Coronary artery (tissue), 2 donors: ENCODE data around the gene CFAP61.
"Not testable (repeated sequence)": the region's sequence is repeated elsewhere in the genome, so short reads cannot be mapped to it uniquely, and the experiment has no call there.

Experiments used
- DNase-seq: peaks from one replicate; pipeline ENCODE4 v3.0.0-alpha.2; 2017; ENCODE audit warnings: low spot score
- H3K27ac ChIP-seq, 2 donors: fragments of 200-600 bp; sonication (generic); one replicate each; pipeline ENCODE4 v1.5.1; 2016 to 2019
- H3K4me3 ChIP-seq: fragments of 200-600 bp; sonication (generic); 2 replicates; pipeline ENCODE4 v1.5.1; 2016; ENCODE audit warnings: mild to moderate bottlenecking, moderate library complexity
- TF ChIP-seq, protein P1 (sequence below): fragments of 200-600 bp; sonication (generic); IDR thresholded peaks from one replicate; pipeline ENCODE4 v1.5.1; 2019; ENCODE audit warnings: antibody characterized with exemption

CFAP61 gene

DNA sequence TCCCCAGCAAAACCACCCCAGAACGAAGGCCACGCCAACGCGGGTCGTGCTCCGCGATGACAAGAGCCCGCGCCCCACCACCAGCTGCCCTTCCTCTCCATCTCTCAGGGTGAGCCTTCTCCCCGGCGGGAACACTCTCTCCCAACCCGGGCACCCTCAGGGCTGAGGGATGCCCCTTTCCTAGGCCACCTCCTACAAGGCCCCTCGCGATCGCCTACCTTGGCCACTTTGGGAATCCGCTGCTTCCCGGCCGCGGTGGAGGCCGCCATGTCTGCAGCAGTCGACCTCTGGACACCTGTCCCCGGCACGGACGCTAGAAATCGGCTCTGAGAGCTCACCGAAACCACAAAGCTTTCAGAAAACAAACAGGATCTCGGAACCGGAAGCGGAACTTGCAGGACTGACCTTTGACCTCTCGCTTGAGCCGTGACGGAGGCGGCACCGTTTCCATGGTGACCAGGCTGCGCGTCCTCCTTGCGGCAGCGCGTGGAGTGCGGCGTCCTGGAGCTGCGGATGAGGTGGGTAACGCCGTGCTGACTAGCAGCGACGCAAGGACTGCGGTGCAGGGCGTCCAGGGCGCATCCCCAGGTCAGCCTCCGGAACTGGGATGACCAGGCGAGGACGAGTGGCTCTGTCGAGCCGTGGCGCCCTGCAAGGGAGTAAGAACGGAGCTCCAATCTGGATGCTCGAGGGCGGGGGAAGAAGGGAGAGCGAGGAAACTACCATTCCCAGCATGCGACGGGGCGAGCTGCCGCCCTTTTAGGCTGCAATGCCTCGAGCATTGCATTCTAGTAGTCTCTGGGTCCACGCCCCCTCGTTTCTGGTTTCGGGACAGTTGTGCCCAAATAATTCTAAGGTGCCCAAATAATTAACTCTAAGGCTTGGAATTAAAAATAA lies at the start of gene CFAP61, which contains the start of gene CRNKL1:
CFAP61 (plus strand) TSS at position 459 of the 897 bp plus-strand sequence. CDS start 4,122 bp downstream, outside the sequence.
CRNKL1 (minus strand) TSS at position 393 of the 897 bp plus-strand sequence; CDS start at position 269, 124 bp downstream.
- Histone ChIP-seq H3K4me3 (peak within 1 kb of the TSS; percentile 86), H3K27ac (peak within 1 kb of the TSS; percentile 67 to 85)
- peak; percentile 98 for DNase-seq
- TF ChIP-seq, protein P1, sequence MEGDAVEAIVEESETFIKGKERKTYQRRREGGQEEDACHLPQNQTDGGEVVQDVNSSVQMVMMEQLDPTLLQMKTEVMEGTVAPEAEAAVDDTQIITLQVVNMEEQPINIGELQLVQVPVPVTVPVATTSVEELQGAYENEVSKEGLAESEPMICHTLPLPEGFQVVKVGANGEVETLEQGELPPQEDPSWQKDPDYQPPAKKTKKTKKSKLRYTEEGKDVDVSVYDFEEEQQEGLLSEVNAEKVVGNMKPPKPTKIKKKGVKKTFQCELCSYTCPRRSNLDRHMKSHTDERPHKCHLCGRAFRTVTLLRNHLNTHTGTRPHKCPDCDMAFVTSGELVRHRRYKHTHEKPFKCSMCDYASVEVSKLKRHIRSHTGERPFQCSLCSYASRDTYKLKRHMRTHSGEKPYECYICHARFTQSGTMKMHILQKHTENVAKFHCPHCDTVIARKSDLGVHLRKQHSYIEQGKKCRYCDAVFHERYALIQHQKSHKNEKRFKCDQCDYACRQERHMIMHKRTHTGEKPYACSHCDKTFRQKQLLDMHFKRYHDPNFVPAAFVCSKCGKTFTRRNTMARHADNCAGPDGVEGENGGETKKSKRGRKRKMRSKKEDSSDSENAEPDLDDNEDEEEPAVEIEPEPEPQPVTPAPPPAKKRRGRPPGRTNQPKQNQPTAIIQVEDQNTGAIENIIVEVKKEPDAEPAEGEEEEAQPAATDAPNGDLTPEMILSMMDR: no peak

GRCh38 chr20:20003031-20003954 lies 49.0 kb upstream of the CFAP61 start:
- TF ChIP-seq, protein P1: no peak
- peak; percentile 80 for DNase-seq
- peak overlapping the region; percentile 56 for H3K4me3 ChIP-seq
- H3K27ac ChIP-seq: peak overlapping the region; percentile 69 to 76

DNA sequence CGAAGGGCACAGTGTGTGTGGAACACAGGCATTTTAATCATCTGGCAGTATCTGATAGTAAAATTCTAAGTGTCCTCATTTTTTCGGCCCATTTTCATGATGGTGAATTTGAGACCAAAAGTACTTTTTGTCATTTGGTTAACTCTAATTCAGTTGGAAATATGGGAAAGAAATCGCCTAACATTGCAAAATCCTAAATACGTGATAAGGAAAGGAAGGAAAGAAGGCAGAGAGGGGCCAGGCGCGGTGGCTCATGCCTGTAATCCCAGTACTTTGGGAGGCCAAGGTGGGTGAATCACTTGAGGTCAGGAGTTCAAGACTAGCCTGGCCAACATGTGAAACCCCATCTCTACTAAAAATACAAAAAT lies 48.4 kb upstream of the CFAP61 start:
- H3K4me3 ChIP-seq: peak overlapping the region; percentile 56
- peak overlapping the region; percentile 69 to 76 for H3K27ac ChIP-seq

GRCh38 chr20:20005342-20005741 lies 47.0 kb upstream of the CFAP61 start:
- TF ChIP-seq, protein P1: no peak
- no peak for DNase-seq
- Histone ChIP-seq H3K27ac (peak overlapping the region in 1 of 2 donors; percentile 4), H3K4me3 (no peak overlapping the region)

More for the DNA sequence above, 48.4 kb upstream of the CFAP61 start:
- DNase-seq: not testable (repeated sequence)

GRCh38 chr20:20009784-20010253 lies 42.5 kb upstream of the CFAP61 start:
- DNase-seq: no peak
- Histone ChIP-seq H3K27ac (no peak overlapping the region), H3K4me3 (no peak overlapping the region)
- TF ChIP-seq, protein P1: no peak

- peak overlapping the region; percentile 64 to 68 for H3K27ac ChIP-seq
- DNase-seq: no peak
- H3K4me3 ChIP-seq: peak overlapping the region; percentile 39
- TF ChIP-seq, protein P1: no peak
These were observed 41.5 kb upstream of the CFAP61 start for GRCh38 chr20:20010639-20011500.
